ENCODE measurements around the gene PDPR. TPM values are rescaled to one million over a fixed set of nuclear protein-coding genes. Genes with fewer than 3 reads are reported as not detected.
"Not testable (repeated sequence)": the region's sequence is repeated elsewhere in the genome, so short reads cannot be mapped to it uniquely, and the experiment has no call there.

The PDPR gene
- total and polyA plus RNA-seq, 2 of the 8 experiments (the other 6 are each of a cell fraction or from before 2014, with no cell fraction given) = 40.2 to 43.1 TPM

DNA sequence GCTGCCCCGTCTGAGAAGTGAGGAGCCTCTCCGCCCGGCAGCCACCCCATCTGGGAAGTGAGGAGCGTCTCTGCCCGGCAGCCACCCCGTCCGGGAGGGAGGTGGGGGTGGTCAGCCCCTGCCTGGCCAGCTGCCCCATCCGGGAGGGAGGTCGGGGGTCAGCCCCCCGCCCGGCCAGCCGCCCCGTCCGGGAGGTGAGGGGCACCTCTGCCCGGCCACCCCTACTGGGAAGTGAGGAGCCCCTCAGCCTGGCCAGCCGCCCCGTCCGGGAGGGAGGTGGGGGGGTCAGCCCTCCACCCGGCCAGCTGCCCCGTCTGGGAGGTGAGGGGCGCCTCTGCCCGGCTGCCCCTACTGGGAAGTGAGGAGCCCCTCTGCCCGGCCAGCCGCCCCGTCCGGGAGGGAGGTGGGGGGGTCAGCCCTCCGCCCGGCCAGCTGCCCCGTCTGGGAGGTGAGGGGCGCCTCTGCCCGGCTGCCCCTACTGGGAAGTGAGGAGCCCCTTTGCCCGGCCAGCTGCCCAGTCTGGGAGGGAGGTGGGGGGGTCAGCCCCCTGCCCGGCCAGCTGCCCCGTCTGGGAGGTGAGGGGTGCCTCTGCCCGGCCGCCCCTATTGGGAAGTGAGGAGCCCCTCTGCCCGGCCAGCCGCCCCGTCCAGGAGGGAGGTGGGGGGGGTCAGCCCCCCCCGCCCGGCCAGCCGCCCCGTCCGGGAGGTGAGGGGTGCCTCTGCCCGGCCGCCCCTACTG lies 90.7 kb downstream of the PDPR start:
- H3K27me3 ChIP-seq (replicated peaks in 1 of 4; ENCODE audit: control insufficient read depth in 3 of 4, extremely low read depth in 1 of 4, insufficient read depth in 3 of 4, low read length in 3 of 4); H3K14ac ChIP-seq (ENCODE audit: insufficient read length); H3K9ac ChIP-seq (replicated peaks in 1 of 4; ENCODE audit: extremely low read depth in 1 of 4, low read depth in 3 of 4, low read length in 3 of 4); H4K8ac ChIP-seq (ENCODE audit: extremely low read depth, insufficient read depth, low read length); H3K36me3 ChIP-seq (ENCODE audit: control insufficient read depth in 2 of 4, insufficient read depth in 4 of 4, low read length in 3 of 4); H2BK12ac ChIP-seq (ENCODE audit: low read depth, low read length); H3K4me1 ChIP-seq (replicated peaks in 1 of 4; ENCODE audit: control insufficient read depth in 3 of 4, insufficient read depth in 4 of 4, low read length in 3 of 4); H2BK120ac ChIP-seq (replicated peaks; ENCODE audit: low read depth, low read length); FAIRE-seq; H3K79me1 ChIP-seq (ENCODE audit: low read depth, low read length); H3K18ac ChIP-seq (ENCODE audit: extremely low read depth, low read length); H4K5ac ChIP-seq (ENCODE audit: insufficient read length, low read depth, low read length); H3K9me3 ChIP-seq (ENCODE audit: insufficient read depth in 2 of 2, low read depth in 1 of 2, low read length in 1 of 2); H3K4ac ChIP-seq (replicated peaks; ENCODE audit: insufficient read length, low read depth, low read length); H2BK20ac ChIP-seq (ENCODE audit: low read length); H4K91ac ChIP-seq (replicated peaks; ENCODE audit: insufficient read length, low read length); H3K4me3 ChIP-seq (ENCODE audit: extremely low read depth in 1 of 4, insufficient read depth in 2 of 4, low read depth in 3 of 4, low read length in 4 of 4); POLR2A ChIA-PET (ENCODE audit: partially characterized antibody); H2AK5ac ChIP-seq (ENCODE audit: low read depth, low read length); H2BK5ac ChIP-seq (ENCODE audit: low read depth, low read length); H2BK15ac ChIP-seq (ENCODE audit: low read length); H3K79me2 ChIP-seq (ENCODE audit: control insufficient read depth in 1 of 2, insufficient read depth in 2 of 2, low read length in 2 of 2); H3K27ac ChIP-seq (ENCODE audit: low read depth, low read length); H3K56ac ChIP-seq (replicated peaks; ENCODE audit: insufficient read length, low read depth, low read length); CTCF ChIA-PET (ENCODE audit: partially characterized antibody); H4K20me1 ChIP-seq (replicated peaks in 1 of 2; ENCODE audit: control insufficient read depth in 1 of 2, insufficient read depth in 2 of 2, low read length in 2 of 2); H3K23me2 ChIP-seq (ENCODE audit: low read depth, low read length); H2AFZ ChIP-seq (ENCODE audit: low read length); H3K23ac ChIP-seq (ENCODE audit: insufficient read length); H3K4me2 ChIP-seq (ENCODE audit: insufficient read depth in 1 of 2, low read depth in 2 of 2, low read length in 2 of 2): not testable (repeated sequence)
- 91% methylated on average over 9 of the region's 46 CpGs; no CpG with 5 or more reads in 1 of the 2 experiments for WGBS, 2 experiments (ENCODE audit: extremely low coverage in 1 of 2, insufficient coverage in 1 of 2, insufficient read length in 1 of 2, insufficient replicate concordance in 2 of 2, low coverage in 1 of 2, low lambda C conversion rate in 2 of 2, missing lambda C conversion rate in 1 of 2)
- peak in 1 of 2 experiments; percentile 23 for DNase-seq (ENCODE audit: low read depth in 1 of 2, low spot score in 2 of 2)

DNA sequence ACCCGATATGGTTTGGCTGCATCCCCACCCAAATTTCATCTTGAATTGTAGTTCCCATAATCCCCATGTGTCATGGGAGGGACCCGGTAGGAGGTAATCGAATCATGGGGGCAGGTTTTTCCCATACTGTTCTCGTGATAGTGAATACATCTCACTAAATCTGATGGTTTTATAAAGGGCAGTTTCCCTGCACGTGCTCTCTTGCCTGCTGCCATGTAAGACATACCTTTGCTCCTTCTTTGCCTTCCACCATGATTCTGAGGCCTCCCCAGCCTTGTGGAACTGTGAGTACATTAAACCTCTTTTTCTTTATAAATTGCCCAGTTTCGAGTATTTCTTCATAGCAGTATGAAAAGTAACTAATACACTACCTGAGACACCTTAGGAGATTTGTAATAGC lies 92.2 kb downstream of the PDPR start:
- POLR2A ChIA-PET (ENCODE audit: partially characterized antibody); H2BK120ac ChIP-seq (replicated peaks; ENCODE audit: low read depth, low read length); H3K9me3 ChIP-seq (ENCODE audit: insufficient read depth in 2 of 2, low read depth in 1 of 2, low read length in 1 of 2): not testable (repeated sequence)

More for the DNA sequence above, 92.2 kb downstream of the PDPR start:
- H3K9ac ChIP-seq (replicated peaks in 1 of 4; ENCODE audit: extremely low read depth in 1 of 4, low read depth in 3 of 4, low read length in 3 of 4); CTCF ChIA-PET (ENCODE audit: partially characterized antibody); H4K91ac ChIP-seq (replicated peaks; ENCODE audit: insufficient read length, low read length); H3K79me2 ChIP-seq (ENCODE audit: control insufficient read depth in 1 of 2, insufficient read depth in 2 of 2, low read length in 2 of 2); H3K36me3 ChIP-seq (ENCODE audit: control insufficient read depth in 2 of 4, insufficient read depth in 4 of 4, low read length in 3 of 4); H3K23ac ChIP-seq (ENCODE audit: insufficient read length); H3K14ac ChIP-seq (ENCODE audit: insufficient read length); H3K4ac ChIP-seq (replicated peaks; ENCODE audit: insufficient read length, low read depth, low read length); H2BK12ac ChIP-seq (ENCODE audit: low read depth, low read length); H3K23me2 ChIP-seq (ENCODE audit: low read depth, low read length); H3K4me2 ChIP-seq (ENCODE audit: insufficient read depth in 1 of 2, low read depth in 2 of 2, low read length in 2 of 2); H2AFZ ChIP-seq (ENCODE audit: low read length); H3K4me1 ChIP-seq (replicated peaks in 1 of 4; ENCODE audit: control insufficient read depth in 3 of 4, insufficient read depth in 4 of 4, low read length in 3 of 4); H3K27me3 ChIP-seq (replicated peaks in 1 of 4; ENCODE audit: control insufficient read depth in 3 of 4, extremely low read depth in 1 of 4, insufficient read depth in 3 of 4, low read length in 3 of 4); H4K20me1 ChIP-seq (replicated peaks in 1 of 2; ENCODE audit: control insufficient read depth in 1 of 2, insufficient read depth in 2 of 2, low read length in 2 of 2); H2AK5ac ChIP-seq (ENCODE audit: low read depth, low read length); H2BK5ac ChIP-seq (ENCODE audit: low read depth, low read length); H3K56ac ChIP-seq (replicated peaks; ENCODE audit: insufficient read length, low read depth, low read length); H2BK20ac ChIP-seq (ENCODE audit: low read length); H3K4me3 ChIP-seq (ENCODE audit: extremely low read depth in 1 of 4, insufficient read depth in 2 of 4, low read depth in 3 of 4, low read length in 4 of 4); FAIRE-seq; H2BK15ac ChIP-seq (ENCODE audit: low read length); H3K79me1 ChIP-seq (ENCODE audit: low read depth, low read length); H3K18ac ChIP-seq (ENCODE audit: extremely low read depth, low read length); H3K27ac ChIP-seq (ENCODE audit: low read depth, low read length); H4K5ac ChIP-seq (ENCODE audit: insufficient read length, low read depth, low read length); H4K8ac ChIP-seq (ENCODE audit: extremely low read depth, insufficient read depth, low read length): not testable (repeated sequence)
- WGBS, 2 experiments (ENCODE audit: extremely low coverage in 1 of 2, insufficient coverage in 1 of 2, insufficient read length in 1 of 2, insufficient replicate concordance in 2 of 2, low coverage in 1 of 2, low lambda C conversion rate in 2 of 2, missing lambda C conversion rate in 1 of 2) = 91% methylated on average over 5 of the region's 6 CpGs; no CpG with 5 or more reads in 1 of the 2 experiments
- peak in 1 of 2 experiments; percentile 8 for DNase-seq (ENCODE audit: low read depth in 1 of 2, low spot score in 2 of 2)
